Peyer's patch (tissue), 4 donors: ENCODE data around the gene ALPL. TPM values are rescaled to one million over a fixed set of nuclear protein-coding genes. Genes with fewer than 3 reads are reported as not detected.

ENCODE experiments used
- DNase-seq, 3 donors: peaks; one replicate each; pipeline ENCODE4 v3.0.0-alpha.2; 2017 to 2019
- H3K27ac ChIP-seq, 4 donors: fragments of 200-600 bp; sonication (generic); one replicate each; pipeline ENCODE4 v1.5.1; 2016 to 2019
- H3K27me3 ChIP-seq, 2 donors: fragments of 200-600 bp; sonication (generic); one replicate each; pipeline ENCODE4 v1.5.1; 2019
- H3K36me3 ChIP-seq, 3 donors: fragments of 200-600 bp; sonication (generic); one replicate each; pipeline ENCODE4 v1.5.1; 2016 to 2019
- H3K4me1 ChIP-seq, 4 donors: fragments of 200-600 bp; sonication (generic); one replicate each; pipeline ENCODE4 v1.5.1; 2016 to 2019
- H3K4me3 ChIP-seq, 4 donors: fragments of 200-600 bp; sonication (generic); 1 replicate in 3 of 4; 2 replicates in 1 of 4; pipeline ENCODE4 v1.5.1; 2016 to 2019; ENCODE audit warnings: mild to moderate bottlenecking in 1 of 4
- H3K9me3 ChIP-seq, 4 donors: fragments of 200-600 bp; sonication (generic); one replicate each; pipeline ENCODE4 v1.5.1; 2016 to 2019; ENCODE audit warnings: mild to moderate bottlenecking in 1 of 4
- CTCF ChIP-seq, 6 experiments: fragments of 450-650 bp in 4 of 6; fragments of 200-600 bp in 2 of 6; sonication (generic) in 1 of 6; IDR thresholded peaks; one replicate each; pipeline ENCODE4 v1.5.1; 2017 to 2019; ENCODE audit warnings: antibody characterized with exemption in 6 of 6, mild to moderate bottlenecking in 3 of 6, moderate library complexity in 1 of 6
- POLR2A ChIP-seq, 2 donors: fragments of 450-650 bp; IDR thresholded peaks; one replicate each; pipeline ENCODE4 v1.5.1; 2017; ENCODE audit warnings: antibody characterized with exemption in 2 of 2, mild to moderate bottlenecking in 2 of 2, moderate library complexity in 2 of 2
- total RNA-seq, 4 donors: library from RNA; depleted of rRNA; stranded (reverse); fragments of >200 nt; gene quantifications; one replicate each; pipeline ENCODE4 v1.1.0, GENCODE V29; 2016

Gene ALPL
- total RNA-seq, 4 donors from 2014 or later, result 0.70 to 10.7 (median 2.2) TPM

GRCh38 chr1:21624571-21625389, 115.6 kb downstream of the ALPL start:
- H3K27me3 ChIP-seq, result no peaks in the 10 kb centered on the region
- no peak overlapping the region for H3K4me3 ChIP-seq
- DNase-seq, result no peak
- no peak overlapping the region for H3K27ac ChIP-seq
- H3K9me3 ChIP-seq, result no peaks in the 10 kb centered on the region
- TF ChIP-seq CTCF (IDR thresholded peaks at IDR 0.05) (no peak), POLR2A (IDR thresholded peaks at IDR 0.05) (no peak)
- H3K4me1 ChIP-seq, result peaks cover 0 to 7% (median 0%) of the 10 kb centered on the region in 4 donors
- H3K36me3 ChIP-seq, result no peaks in the 10 kb centered on the region

- Histone ChIP-seq H3K27ac (no peak overlapping the region), H3K27me3 (no peaks in the 10 kb centered on the region), H3K4me3 (no peak overlapping the region), H3K4me1 (peaks cover 0 to 7% (median 0%) of the 10 kb centered on the region in 4 donors), H3K36me3 (no peaks in the 10 kb centered on the region), H3K9me3 (no peaks in the 10 kb centered on the region)
- TF ChIP-seq CTCF (IDR thresholded peaks at IDR 0.05) (no peak), POLR2A (IDR thresholded peaks at IDR 0.05) (no peak)
- DNase-seq, result no peak
These were observed 116.4 kb downstream of the ALPL start for GRCh38 chr1:21625390-21626190.

GRCh38 chr1:21626921-21627339, 117.7 kb downstream of the ALPL start:
- Histone ChIP-seq H3K36me3 (no peaks in the 10 kb centered on the region), H3K4me3 (no peak overlapping the region), H3K27me3 (no peaks in the 10 kb centered on the region), H3K27ac (no peak overlapping the region), H3K4me1 (peaks cover 0 to 11% (median 0%) of the 10 kb centered on the region in 4 donors), H3K9me3 (no peaks in the 10 kb centered on the region)
- DNase-seq, result no peak
- TF ChIP-seq POLR2A (IDR thresholded peaks at IDR 0.05), result no peak
- no peak for TF ChIP-seq CTCF (IDR thresholded peaks at IDR 0.05)

Other genes starting within 250 kb of the ALPL start
- gene ECE1, start 219.0 kb upstream of the ALPL start, total RNA-seq, result 100 to 1,000 TPM; 105 to 122 (median 112) TPM
- gene NBPF3, start 69.3 kb upstream of the ALPL start, total RNA-seq, result 10 to 100 TPM in 2 of 4 donors, 1 to 10 TPM in 2; 4.4 to 24.8 (median 10.2) TPM
- gene RAP1GAP, start 159.9 kb downstream of the ALPL start, total RNA-seq, result 10 to 100 TPM; 32.2 to 65.3 (median 57.0) TPM